AG09319 (cell line): ENCODE data around the gene CORO2A.
"Not testable (repeated sequence)": the region's sequence is repeated elsewhere in the genome, so short reads cannot be mapped to it uniquely, and the experiment has no call there.

Experiments
- DNase-seq: peaks from one replicate; pipeline ENCODE4 v3.0.0-alpha.2; 2010; ENCODE audit warnings: low read depth; ENCODE audit errors: extremely low read depth
- CTCF ChIP-seq: IDR thresholded peaks from 2 replicates; pipeline ENCODE4 v1.5.1; 2011; ENCODE audit warnings: low read depth, mild to moderate bottlenecking, inconsistent platforms, low read length, moderate library complexity

Gene CORO2A

GRCh38 chr9:98124637-98125426 is 67.6 kb downstream of the CORO2A start:
- no peak for DNase-seq
- no peak for TF ChIP-seq CTCF

- DNase-seq, result not testable (repeated sequence)
Observed at GRCh38 chr9:98124091-98124490, 68.3 kb downstream of the CORO2A start.

GRCh38 chr9:98121058-98121457 is 71.4 kb downstream of the CORO2A start:
- DNase-seq, result no peak
- no peak; the same call in 1 of the 2 replicates for TF ChIP-seq CTCF

- TF ChIP-seq CTCF, result no peak
Observed at GRCh38 chr9:98120476-98120875, 72.0 kb downstream of the CORO2A start.

GRCh38 chr9:98118640-98119601 is 73.5 kb downstream of the CORO2A start, which contains the start of gene TRIM14:
TSS of gene TRIM14 (minus strand) at chr9:98119222. CDS start at chr9:98119188, 34 bp downstream.
- peak; percentile 22 for DNase-seq
- peak; percentile 22 for TF ChIP-seq CTCF

More at GRCh38 chr9:98120476-98120875, 72.0 kb downstream of the CORO2A start:
- DNase-seq, result no peak

GRCh38 chr9:98117984-98118639 is 74.3 kb downstream of the CORO2A start:
- DNase-seq, result no peak
- peak; percentile 6 for TF ChIP-seq CTCF

- not testable (repeated sequence) for DNase-seq
Observed at GRCh38 chr9:98117097-98117496, 75.3 kb downstream of the CORO2A start.

- TF ChIP-seq CTCF, result no peak
- DNase-seq, result no peak
Observed at GRCh38 chr9:98109052-98109451, 83.4 kb downstream of the CORO2A start.
